ENCODE measurements around the gene CNOT6L. TPM values are rescaled to one million over a fixed set of nuclear protein-coding genes. Genes with fewer than 3 reads are reported as not detected.
"Not testable (repeated sequence)": the region's sequence is repeated elsewhere in the genome, so short reads cannot be mapped to it uniquely, and the experiment has no call there.

CNOT6L gene
- total and polyA plus RNA-seq, 2 experiments from 2014 or later = 6.5 to 9.2 TPM

DNA sequence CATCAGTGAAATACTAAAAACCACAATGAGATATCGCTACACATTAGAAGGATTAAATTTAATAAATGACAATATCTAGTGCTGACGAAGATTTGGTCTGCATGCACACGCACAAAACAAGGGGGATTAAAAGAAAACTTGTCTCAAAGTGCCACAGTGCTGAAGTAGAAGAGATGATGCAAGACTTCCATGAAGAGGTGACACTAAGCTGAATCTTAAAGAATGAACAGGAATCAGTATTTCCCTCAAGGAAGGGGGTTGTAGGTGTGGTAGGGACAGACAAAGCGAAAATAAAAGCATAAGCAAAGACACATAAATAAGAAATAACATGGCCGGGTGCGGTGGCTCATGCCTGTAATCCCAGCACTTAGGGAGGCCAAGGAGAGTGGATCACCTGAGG is 33.5 kb downstream of the CNOT6L start:
- no peak for DNase-seq
- Histone ChIP-seq H3K4me2 (ENCODE audit: unreplicated experiment) (no peak overlapping the region), H3K36me3 (ENCODE audit: low read depth) (no peaks in the 10 kb centered on the region), H2AFZ (no peak overlapping the region), H3K27me3 (replicated peaks; ENCODE audit: insufficient read depth) (no peaks in the 10 kb centered on the region), H3K9ac (no peak overlapping the region), H3K9me2 (ENCODE audit: insufficient read depth) (no peaks in the 10 kb centered on the region), H3K9me3 (ENCODE audit: low read depth) (no peaks in the 10 kb centered on the region), H3K79me2 (ENCODE audit: insufficient read depth) (peaks cover 99% of the 10 kb centered on the region), H3F3A (ENCODE audit: insufficient read depth) (no peaks in the 10 kb centered on the region), H4K20me1 (ENCODE audit: insufficient read depth) (no peaks in the 10 kb centered on the region), H3K4me3 (no peak overlapping the region), H3K27ac (no peak overlapping the region), H3K4me1 (ENCODE audit: insufficient read depth) (no peaks in the 10 kb centered on the region)
- 97% methylated on average over 6 of the region's 6 CpGs for WGBS, 2 experiments (ENCODE audit: low coverage in 1 of 2, low lambda C conversion rate in 2 of 2, missing lambda C conversion rate in 2 of 2)
- no peak for TF ChIP-seq EZH2 (IDR thresholded peaks at IDR 0.05; ENCODE audit: insufficient read depth, poor library complexity, severe bottlenecking)
- TF ChIP-seq EZH2phosphoT487 (IDR thresholded peaks at IDR 0.05; ENCODE audit: insufficient read depth, low read depth) = no peak
- in situ Hi-C loops (cut with MboI) = no loop called here

DNA sequence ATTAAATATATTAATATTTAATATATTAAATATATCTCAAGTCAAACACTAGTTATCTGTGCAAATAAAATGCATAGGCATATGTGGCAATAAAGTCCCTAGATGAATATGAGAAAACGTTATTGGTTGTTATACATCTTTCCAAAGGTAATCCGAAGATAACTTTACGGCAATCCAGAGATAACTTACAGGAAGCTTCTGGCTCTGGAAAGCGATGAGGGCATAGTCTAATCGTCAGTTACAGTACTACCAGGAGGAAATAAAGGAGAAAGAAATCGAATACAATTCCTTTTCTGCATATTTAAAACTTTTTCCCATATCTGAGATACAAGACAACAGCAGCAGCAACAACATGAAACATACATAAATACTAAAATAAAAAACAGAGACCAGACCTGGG is 35.3 kb downstream of the CNOT6L start:
- H3K4me2 ChIP-seq (ENCODE audit: unreplicated experiment) = no peak overlapping the region
- no peaks in the 10 kb centered on the region for H3K4me1 ChIP-seq (ENCODE audit: insufficient read depth)
- TF ChIP-seq EZH2 (IDR thresholded peaks at IDR 0.05; ENCODE audit: insufficient read depth, poor library complexity, severe bottlenecking) (no peak), EZH2phosphoT487 (IDR thresholded peaks at IDR 0.05; ENCODE audit: insufficient read depth, low read depth) (no peak)
- no peaks in the 10 kb centered on the region for H3K9me2 ChIP-seq (ENCODE audit: insufficient read depth)
- H3F3A ChIP-seq (ENCODE audit: insufficient read depth) = no peaks in the 10 kb centered on the region
- no peaks in the 10 kb centered on the region for H3K9me3 ChIP-seq (ENCODE audit: low read depth)
- H3K79me2 ChIP-seq (ENCODE audit: insufficient read depth) = peaks cover 99% of the 10 kb centered on the region
- H3K4me3 ChIP-seq = no peak overlapping the region
- H3K9ac ChIP-seq = no peak overlapping the region
- no peak overlapping the region for H3K27ac ChIP-seq
- DNase-seq = no peak
- no peaks in the 10 kb centered on the region for H4K20me1 ChIP-seq (ENCODE audit: insufficient read depth)
- 89 to 91% methylated on average over 6 of the region's 6 CpGs for WGBS, 2 experiments (ENCODE audit: low coverage in 1 of 2, low lambda C conversion rate in 2 of 2, missing lambda C conversion rate in 2 of 2)
- H2AFZ ChIP-seq = no peak overlapping the region
- H3K36me3 ChIP-seq (ENCODE audit: low read depth) = no peaks in the 10 kb centered on the region
- H3K27me3 ChIP-seq (replicated peaks; ENCODE audit: insufficient read depth) = no peaks in the 10 kb centered on the region
- in situ Hi-C loops (cut with MboI) = no loop called here

- H3K79me2 ChIP-seq (ENCODE audit: insufficient read depth) = peaks cover 98% of the 10 kb centered on the region
- H3K36me3 ChIP-seq (ENCODE audit: low read depth) = no peaks in the 10 kb centered on the region
- no peak overlapping the region for H3K4me3 ChIP-seq
- H4K20me1 ChIP-seq (ENCODE audit: insufficient read depth) = no peaks in the 10 kb centered on the region
- H3K27me3 ChIP-seq (replicated peaks; ENCODE audit: insufficient read depth) = no peaks in the 10 kb centered on the region
- no peak for TF ChIP-seq EZH2 (IDR thresholded peaks at IDR 0.05; ENCODE audit: insufficient read depth, poor library complexity, severe bottlenecking)
- no peak for TF ChIP-seq EZH2phosphoT487 (IDR thresholded peaks at IDR 0.05; ENCODE audit: insufficient read depth, low read depth)
- no peak overlapping the region for H3K27ac ChIP-seq
- WGBS, 2 experiments (ENCODE audit: low coverage in 1 of 2, low lambda C conversion rate in 2 of 2, missing lambda C conversion rate in 2 of 2) = 65 to 78% methylated on average over 1 of the region's 1 CpG
- no peak overlapping the region for H2AFZ ChIP-seq
- H3K9ac ChIP-seq = no peak overlapping the region
- peaks cover 6% of the 10 kb centered on the region; the same call in 1 of the 2 replicates for H3K4me1 ChIP-seq (ENCODE audit: insufficient read depth)
- H3K9me3 ChIP-seq (ENCODE audit: low read depth) = no peaks in the 10 kb centered on the region
- no peak for DNase-seq
- no peaks in the 10 kb centered on the region for H3K9me2 ChIP-seq (ENCODE audit: insufficient read depth)
- in situ Hi-C loops (cut with MboI) = no loop called here
- H3K4me2 ChIP-seq (ENCODE audit: unreplicated experiment) = no peak overlapping the region
- H3F3A ChIP-seq (ENCODE audit: insufficient read depth) = no peaks in the 10 kb centered on the region
Measured at GRCh38 chr4:77782102-77782835, 36.9 kb downstream of the CNOT6L start.

DNA sequence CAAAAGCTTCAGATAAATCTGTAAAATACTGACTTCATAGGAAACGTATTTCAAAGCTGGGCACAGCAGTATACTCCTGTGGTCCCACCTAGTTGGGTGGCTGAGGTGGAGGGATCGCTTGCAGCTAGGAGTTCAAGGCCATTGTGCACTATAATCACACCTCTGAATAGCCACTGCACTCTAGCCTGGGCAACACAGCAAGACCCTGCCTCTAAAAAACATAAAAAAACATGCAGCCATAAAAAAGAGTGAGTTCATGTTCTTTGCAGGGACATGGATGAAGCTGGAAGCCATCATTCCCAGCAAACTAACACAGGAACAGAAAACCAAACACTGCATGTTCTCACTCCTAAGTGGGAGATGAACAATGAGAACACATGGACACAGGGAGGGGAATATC is 38.4 kb downstream of the CNOT6L start:
- H3K27me3 ChIP-seq (replicated peaks; ENCODE audit: insufficient read depth); H3K9ac ChIP-seq; H2AFZ ChIP-seq; H3K27ac ChIP-seq; H3K36me3 ChIP-seq (ENCODE audit: low read depth); H3K4me2 ChIP-seq (ENCODE audit: unreplicated experiment); H3K9me2 ChIP-seq (ENCODE audit: insufficient read depth); in situ Hi-C loops (cut with MboI); DNase-seq; H3K4me3 ChIP-seq; H3F3A ChIP-seq (ENCODE audit: insufficient read depth); H3K9me3 ChIP-seq (ENCODE audit: low read depth); H4K20me1 ChIP-seq (ENCODE audit: insufficient read depth): not testable (repeated sequence)
- Histone ChIP-seq H3K4me1 (ENCODE audit: insufficient read depth) (peaks cover 11% of the 10 kb centered on the region; the same call in 1 of the 2 replicates), H3K79me2 (ENCODE audit: insufficient read depth) (peaks cover 98% of the 10 kb centered on the region)
- 91 to 98% methylated on average over 2 of the region's 2 CpGs for WGBS, 2 experiments (ENCODE audit: low coverage in 1 of 2, low lambda C conversion rate in 2 of 2, missing lambda C conversion rate in 2 of 2)

Data from GM23248 (cell line).